Measurements from ENCODE around the gene PCGF5.

The PCGF5 gene

DNA sequence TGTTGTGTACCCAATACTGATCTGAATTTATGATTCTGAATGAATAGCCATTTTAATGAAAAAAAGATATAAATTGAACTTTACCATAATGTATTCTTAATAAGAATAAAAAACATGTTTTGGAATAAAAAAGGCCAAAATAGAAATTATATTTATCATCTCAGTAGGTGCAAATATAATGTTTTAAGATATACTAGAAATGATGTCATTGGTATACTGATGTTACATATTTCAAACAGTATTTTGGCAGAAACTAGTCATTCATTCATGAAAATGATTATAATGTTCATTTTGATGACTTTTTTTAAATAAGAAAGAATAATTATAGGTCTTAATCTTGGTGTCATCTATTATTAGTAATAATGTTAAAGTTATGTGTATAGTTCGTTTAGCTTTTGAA, 9.2 kb downstream of the PCGF5 start:
- Histone ChIP-seq H2AFZ (ENCODE audit: low read length) (no peak overlapping the region), H3F3A (ENCODE audit: low read depth) (no peaks in the 10 kb centered on the region), H3K36me3 (ENCODE audit: insufficient read depth, low read length) (no peaks in the 10 kb centered on the region), H3K9me3 (ENCODE audit: insufficient read depth, low read depth, low read length) (no peaks in the 10 kb centered on the region), H3K4me1 (ENCODE audit: insufficient read depth, low read length, poor library complexity, severe bottlenecking) (peaks cover 34% of the 10 kb centered on the region), H4K20me1 (ENCODE audit: insufficient read depth, low read length, poor library complexity, severe bottlenecking) (peaks cover 22% of the 10 kb centered on the region), H3K9me2 (replicated peaks; ENCODE audit: low read depth, low read length) (no peaks in the 10 kb centered on the region), H3K4me2 (ENCODE audit: low read depth, low read length, poor library complexity, severe bottlenecking) (no peak overlapping the region), H3K27me3 (ENCODE audit: insufficient read depth, low read length, poor library complexity, severe bottlenecking) (no peaks in the 10 kb centered on the region), H3K9ac (ENCODE audit: low read depth, low read length, poor library complexity, severe bottlenecking) (no peak overlapping the region), H3K79me2 (ENCODE audit: insufficient read depth, low read length) (peaks cover 7% of the 10 kb centered on the region; the same call in 1 of the 2 replicates), H3K4me3 (ENCODE audit: low read length, poor library complexity, severe bottlenecking) (no peak overlapping the region)
- TF ChIP-seq CTCF (conservative IDR thresholded peaks at IDR 0.05; ENCODE audit: low read length) (no peak), EZH2phosphoT487 (IDR thresholded peaks at IDR 0.05; ENCODE audit: borderline replicate concordance) (no peak)

GRCh38 chr10:91238191-91238590, 17.7 kb downstream of the PCGF5 start:
- H3F3A ChIP-seq (ENCODE audit: low read depth), result no peaks in the 10 kb centered on the region
- no peak overlapping the region for H2AFZ ChIP-seq (ENCODE audit: low read length)
- H3K4me3 ChIP-seq (ENCODE audit: low read length, poor library complexity, severe bottlenecking), result no peak overlapping the region
- no peak overlapping the region for H3K9ac ChIP-seq (ENCODE audit: low read depth, low read length, poor library complexity, severe bottlenecking)
- H4K20me1 ChIP-seq (ENCODE audit: insufficient read depth, low read length, poor library complexity, severe bottlenecking), result no peaks in the 10 kb centered on the region
- H3K4me1 ChIP-seq (ENCODE audit: insufficient read depth, low read length, poor library complexity, severe bottlenecking), result no peaks in the 10 kb centered on the region
- no peaks in the 10 kb centered on the region for H3K79me2 ChIP-seq (ENCODE audit: insufficient read depth, low read length)
- H3K9me3 ChIP-seq (ENCODE audit: insufficient read depth, low read depth, low read length), result no peaks in the 10 kb centered on the region
- H3K9me2 ChIP-seq (replicated peaks; ENCODE audit: low read depth, low read length), result no peaks in the 10 kb centered on the region
- no peak for TF ChIP-seq CTCF (conservative IDR thresholded peaks at IDR 0.05; ENCODE audit: low read length)
- no peak for TF ChIP-seq EZH2phosphoT487 (IDR thresholded peaks at IDR 0.05; ENCODE audit: borderline replicate concordance)
- no peak overlapping the region for H3K4me2 ChIP-seq (ENCODE audit: low read depth, low read length, poor library complexity, severe bottlenecking)
- no peaks in the 10 kb centered on the region for H3K36me3 ChIP-seq (ENCODE audit: insufficient read depth, low read length)
- H3K27me3 ChIP-seq (ENCODE audit: insufficient read depth, low read length, poor library complexity, severe bottlenecking), result no peaks in the 10 kb centered on the region

- no peak overlapping the region for H3K4me2 ChIP-seq (ENCODE audit: low read depth, low read length, poor library complexity, severe bottlenecking)
- no peaks in the 10 kb centered on the region for H3K9me2 ChIP-seq (replicated peaks; ENCODE audit: low read depth, low read length)
- no peaks in the 10 kb centered on the region for H3K4me1 ChIP-seq (ENCODE audit: insufficient read depth, low read length, poor library complexity, severe bottlenecking)
- no peaks in the 10 kb centered on the region for H3F3A ChIP-seq (ENCODE audit: low read depth)
- no peaks in the 10 kb centered on the region for H3K79me2 ChIP-seq (ENCODE audit: insufficient read depth, low read length)
- TF ChIP-seq CTCF (conservative IDR thresholded peaks at IDR 0.05; ENCODE audit: low read length), result no peak
- TF ChIP-seq EZH2phosphoT487 (IDR thresholded peaks at IDR 0.05; ENCODE audit: borderline replicate concordance), result no peak
- H2AFZ ChIP-seq (ENCODE audit: low read length), result no peak overlapping the region
- no peak overlapping the region for H3K4me3 ChIP-seq (ENCODE audit: low read length, poor library complexity, severe bottlenecking)
- H4K20me1 ChIP-seq (ENCODE audit: insufficient read depth, low read length, poor library complexity, severe bottlenecking), result no peaks in the 10 kb centered on the region
- H3K27me3 ChIP-seq (ENCODE audit: insufficient read depth, low read length, poor library complexity, severe bottlenecking), result no peaks in the 10 kb centered on the region
- H3K9ac ChIP-seq (ENCODE audit: low read depth, low read length, poor library complexity, severe bottlenecking), result no peak overlapping the region
- no peaks in the 10 kb centered on the region for H3K36me3 ChIP-seq (ENCODE audit: insufficient read depth, low read length)
- H3K9me3 ChIP-seq (ENCODE audit: insufficient read depth, low read depth, low read length), result no peaks in the 10 kb centered on the region
These were observed 19.3 kb downstream of the PCGF5 start for GRCh38 chr10:91239789-91240188.
